ENCODE data around the gene HRCT1. TPM values are rescaled to one million over a fixed set of nuclear protein-coding genes. Genes with fewer than 3 reads are reported as not detected.

Gene HRCT1
- total RNA-seq, 1 experiment from 2014 or later = not detected

GRCh38 chr9:35861161-35861897, 44.7 kb upstream of the HRCT1 start:
- Mint-ChIP-seq H3K4me3 (no peak overlapping the region), H3K36me3 (ENCODE audit: insufficient read depth in 1 of 3, low read depth in 3 of 3) (no peaks in the 10 kb centered on the region), H3K27me3 (ENCODE audit: low read depth) (peaks cover 42% of the 10 kb centered on the region), H3K9me3 (no peaks in the 10 kb centered on the region), H3K27ac (no peak overlapping the region), H3K4me1 (peaks cover 6% of the 10 kb centered on the region in 2 experiments)
- TF ChIP-seq CTCF (conservative IDR thresholded peaks at IDR 0.05) = no peak
- Histone ChIP-seq H3K27ac (ENCODE audit: insufficient read length, low read depth, low read length) (no peak overlapping the region), H2BK120ac (ENCODE audit: low read depth, low read length, poor library complexity, severe bottlenecking) (no peak overlapping the region), H3K27me3 (ENCODE audit: insufficient read depth, low read length) (no peaks in the 10 kb centered on the region), H3K14ac (ENCODE audit: insufficient read depth, low read length) (no peak overlapping the region), H3K9ac (ENCODE audit: extremely low read depth, insufficient read length, low read length) (no peak overlapping the region), H3T11ph (ENCODE audit: low read length) (no peak overlapping the region), H4K5ac (ENCODE audit: insufficient read length, low read depth, low read length) (no peak overlapping the region), H3K4ac (ENCODE audit: low read depth, low read length) (no peak overlapping the region), H3K18ac (ENCODE audit: insufficient read length, low read depth, low read length) (no peak overlapping the region), H2AFZ (ENCODE audit: low read length) (no peak overlapping the region), H3K23me2 (ENCODE audit: insufficient read length, low read depth, low read length, poor library complexity, severe bottlenecking) (no peaks in the 10 kb centered on the region), H3K4me1 (ENCODE audit: insufficient read depth, low read length) (no peaks in the 10 kb centered on the region), H2BK5ac (ENCODE audit: insufficient read length, low read length) (no peak overlapping the region), H2AK5ac (ENCODE audit: insufficient read length, low read length) (no peak overlapping the region), H2BK20ac (ENCODE audit: low read depth, low read length, poor library complexity, severe bottlenecking) (no peak overlapping the region), H3K9me3 (ENCODE audit: control insufficient read depth, low read depth, low read length) (no peaks in the 10 kb centered on the region), H4K20me1 (ENCODE audit: control insufficient read depth, insufficient read depth, insufficient read length) (no peaks in the 10 kb centered on the region), H3K79me1 (ENCODE audit: insufficient read depth, low read depth, low read length, poor library complexity, severe bottlenecking) (no peaks in the 10 kb centered on the region), H3K79me2 (ENCODE audit: insufficient read depth, low read length) (no peaks in the 10 kb centered on the region), H4K91ac (ENCODE audit: insufficient read length, low read depth, low read length) (no peak overlapping the region), H3K56ac (ENCODE audit: insufficient read length, low read depth, low read length) (no peak overlapping the region), H3K4me2 (ENCODE audit: insufficient read depth, insufficient read length, low read length) (no peak overlapping the region), H4K8ac (replicated peaks; ENCODE audit: insufficient read length, low read depth, low read length) (no peak overlapping the region), H2BK15ac (ENCODE audit: low read depth, low read length) (no peak overlapping the region), H2BK12ac (ENCODE audit: insufficient read length, low read depth, low read length) (no peak overlapping the region), H3K23ac (ENCODE audit: insufficient read length, low read depth, low read length) (no peak overlapping the region)
- no peak for DNase-seq
- WGBS (ENCODE audit: extremely low coverage, insufficient read length, low lambda C conversion rate) = no CpG with 5 or more reads among the region's 12 CpGs

Data from H9 (cell line).